ENCODE data around the gene OR2T3. TPM values are rescaled to one million over a fixed set of nuclear protein-coding genes. Genes with fewer than 3 reads are reported as not detected.
"Not testable (repeated sequence)": the region's sequence is repeated elsewhere in the genome, so short reads cannot be mapped to it uniquely, and the experiment has no call there.

OR2T3 gene
- total and polyA plus RNA-seq, 2 donors (not counting 3 experiments of a cell fraction or from before 2014, with no cell fraction given), result not detected

GRCh38 chr1:248453619-248454018 is 19.5 kb upstream of the OR2T3 start:
- H3K27me3 ChIP-seq (ENCODE audit: control insufficient read depth in 2 of 2, insufficient read depth in 2 of 2, low read length in 2 of 2); H3K9me1 ChIP-seq (replicated peaks; ENCODE audit: control insufficient read depth, extremely low read depth, insufficient read depth, low read length); H3K9ac ChIP-seq (replicated peaks; ENCODE audit: extremely low read depth, insufficient read depth, low read length); H3K4me1 ChIP-seq (ENCODE audit: control insufficient read depth, extremely low read depth, insufficient read depth, low read length); H3K9me3 ChIP-seq (replicated peaks; ENCODE audit: control insufficient read depth, insufficient read depth, low read length); H3K36me3 ChIP-seq (ENCODE audit: control insufficient read depth in 2 of 2, extremely low read depth in 1 of 2, insufficient read depth in 2 of 2, low read length in 2 of 2); H3K4me2 ChIP-seq (ENCODE audit: insufficient read depth, low read length); DNase-seq (ENCODE audit: low read depth, low spot score); dilution Hi-C loops (cut with MboI; ENCODE audit: extremely low pct_ligation_motif_present, low sequenced_read_pairs); FAIRE-seq; POLR2A ChIA-PET; BruUV-seq (replicated peaks); H4K20me1 ChIP-seq (replicated peaks; ENCODE audit: control insufficient read depth, extremely low read depth, insufficient read depth, low read length); H3K4me3 ChIP-seq (replicated peaks in 1 of 3; ENCODE audit: insufficient read depth in 1 of 3, low read depth in 1 of 3, low read length in 3 of 3); H3K27ac ChIP-seq (ENCODE audit: insufficient read depth, low read depth, low read length); H3K79me2 ChIP-seq (ENCODE audit: control insufficient read depth, insufficient read depth, low read length); intact Hi-C loops (cut with micrococcal nuclease); H2AFZ ChIP-seq (ENCODE audit: low read depth, low read length); CTCF ChIA-PET: not testable (repeated sequence)

GRCh38 chr1:248455045-248455444 is 18.1 kb upstream of the OR2T3 start:
- H3K4me2 ChIP-seq (ENCODE audit: insufficient read depth, low read length); POLR2A ChIA-PET; H3K4me3 ChIP-seq (replicated peaks in 1 of 3; ENCODE audit: insufficient read depth in 1 of 3, low read depth in 1 of 3, low read length in 3 of 3); H2AFZ ChIP-seq (ENCODE audit: low read depth, low read length); intact Hi-C loops (cut with micrococcal nuclease); H3K27ac ChIP-seq (ENCODE audit: insufficient read depth, low read depth, low read length); CTCF ChIA-PET; H3K9me3 ChIP-seq (replicated peaks; ENCODE audit: control insufficient read depth, insufficient read depth, low read length); BruUV-seq (replicated peaks); H3K27me3 ChIP-seq (ENCODE audit: control insufficient read depth in 2 of 2, insufficient read depth in 2 of 2, low read length in 2 of 2); H3K9ac ChIP-seq (replicated peaks; ENCODE audit: extremely low read depth, insufficient read depth, low read length); DNase-seq (ENCODE audit: low read depth, low spot score); H3K79me2 ChIP-seq (ENCODE audit: control insufficient read depth, insufficient read depth, low read length); H3K36me3 ChIP-seq (ENCODE audit: control insufficient read depth in 2 of 2, extremely low read depth in 1 of 2, insufficient read depth in 2 of 2, low read length in 2 of 2); H4K20me1 ChIP-seq (replicated peaks; ENCODE audit: control insufficient read depth, extremely low read depth, insufficient read depth, low read length); dilution Hi-C loops (cut with MboI; ENCODE audit: extremely low pct_ligation_motif_present, low sequenced_read_pairs); H3K9me1 ChIP-seq (replicated peaks; ENCODE audit: control insufficient read depth, extremely low read depth, insufficient read depth, low read length); FAIRE-seq; H3K4me1 ChIP-seq (ENCODE audit: control insufficient read depth, extremely low read depth, insufficient read depth, low read length): not testable (repeated sequence)

DNA sequence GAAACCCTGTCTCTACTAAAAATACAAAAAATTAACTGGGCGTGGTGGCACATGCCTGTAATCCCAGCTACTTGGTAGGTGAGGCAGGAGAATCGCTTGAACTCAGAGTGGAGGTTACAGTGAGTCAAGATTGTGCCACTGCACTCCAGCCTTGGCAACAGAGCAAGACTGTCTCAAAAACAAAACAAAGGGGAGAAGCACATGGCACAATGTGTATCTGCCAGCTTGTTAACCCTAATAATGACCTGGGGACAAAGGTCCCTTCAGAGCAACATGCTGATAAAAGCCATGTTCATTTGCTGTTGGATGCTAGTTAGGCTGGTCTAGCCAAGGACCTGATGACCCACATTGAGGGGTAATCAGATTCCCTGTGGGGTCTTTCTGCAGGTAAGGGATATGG is 16.5 kb upstream of the OR2T3 start:
- H3K4me2 ChIP-seq (ENCODE audit: insufficient read depth, low read length); H2AFZ ChIP-seq (ENCODE audit: low read depth, low read length); intact Hi-C loops (cut with micrococcal nuclease); dilution Hi-C loops (cut with MboI; ENCODE audit: extremely low pct_ligation_motif_present, low sequenced_read_pairs); H3K36me3 ChIP-seq (ENCODE audit: control insufficient read depth in 2 of 2, extremely low read depth in 1 of 2, insufficient read depth in 2 of 2, low read length in 2 of 2); H3K9ac ChIP-seq (replicated peaks; ENCODE audit: extremely low read depth, insufficient read depth, low read length); H4K20me1 ChIP-seq (replicated peaks; ENCODE audit: control insufficient read depth, extremely low read depth, insufficient read depth, low read length); H3K4me3 ChIP-seq (replicated peaks in 1 of 3; ENCODE audit: insufficient read depth in 1 of 3, low read depth in 1 of 3, low read length in 3 of 3); H3K79me2 ChIP-seq (ENCODE audit: control insufficient read depth, insufficient read depth, low read length); H3K9me3 ChIP-seq (replicated peaks; ENCODE audit: control insufficient read depth, insufficient read depth, low read length); H3K9me1 ChIP-seq (replicated peaks; ENCODE audit: control insufficient read depth, extremely low read depth, insufficient read depth, low read length); CTCF ChIA-PET; H3K27me3 ChIP-seq (ENCODE audit: control insufficient read depth in 2 of 2, insufficient read depth in 2 of 2, low read length in 2 of 2); H3K4me1 ChIP-seq (ENCODE audit: control insufficient read depth, extremely low read depth, insufficient read depth, low read length); BruUV-seq (replicated peaks); FAIRE-seq; POLR2A ChIA-PET; DNase-seq (ENCODE audit: low read depth, low spot score); H3K27ac ChIP-seq (ENCODE audit: insufficient read depth, low read depth, low read length): not testable (repeated sequence)

DNA sequence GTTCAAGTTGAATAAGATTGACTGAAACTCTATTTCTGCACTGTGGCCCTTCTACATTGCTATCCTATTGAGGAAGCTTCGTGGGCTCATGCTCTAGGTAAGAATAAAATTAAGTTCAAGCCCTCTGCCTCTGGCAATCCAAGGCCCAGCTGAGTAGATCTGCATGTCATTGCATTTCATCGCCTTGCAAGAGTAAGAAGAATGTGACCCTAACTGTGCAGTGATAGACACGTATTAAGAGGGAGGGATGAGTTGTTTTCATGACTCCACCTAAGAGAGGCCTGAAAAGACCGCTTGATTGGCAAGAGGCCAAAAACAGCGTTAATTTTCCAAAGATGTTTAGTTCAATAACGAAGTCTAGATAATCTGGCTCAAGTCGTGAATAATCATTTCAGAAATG is 14.0 kb upstream of the OR2T3 start:
- POLR2A ChIA-PET; H3K9ac ChIP-seq (replicated peaks; ENCODE audit: extremely low read depth, insufficient read depth, low read length); intact Hi-C loops (cut with micrococcal nuclease); H4K20me1 ChIP-seq (replicated peaks; ENCODE audit: control insufficient read depth, extremely low read depth, insufficient read depth, low read length); BruUV-seq (replicated peaks); H3K27ac ChIP-seq (ENCODE audit: insufficient read depth, low read depth, low read length); dilution Hi-C loops (cut with MboI; ENCODE audit: extremely low pct_ligation_motif_present, low sequenced_read_pairs); FAIRE-seq; H3K4me1 ChIP-seq (ENCODE audit: control insufficient read depth, extremely low read depth, insufficient read depth, low read length); H3K27me3 ChIP-seq (ENCODE audit: control insufficient read depth in 2 of 2, insufficient read depth in 2 of 2, low read length in 2 of 2); H3K4me3 ChIP-seq (replicated peaks in 1 of 3; ENCODE audit: insufficient read depth in 1 of 3, low read depth in 1 of 3, low read length in 3 of 3); H3K9me1 ChIP-seq (replicated peaks; ENCODE audit: control insufficient read depth, extremely low read depth, insufficient read depth, low read length); DNase-seq (ENCODE audit: low read depth, low spot score); H3K9me3 ChIP-seq (replicated peaks; ENCODE audit: control insufficient read depth, insufficient read depth, low read length); H3K79me2 ChIP-seq (ENCODE audit: control insufficient read depth, insufficient read depth, low read length); CTCF ChIA-PET; H3K36me3 ChIP-seq (ENCODE audit: control insufficient read depth in 2 of 2, extremely low read depth in 1 of 2, insufficient read depth in 2 of 2, low read length in 2 of 2); H2AFZ ChIP-seq (ENCODE audit: low read depth, low read length); H3K4me2 ChIP-seq (ENCODE audit: insufficient read depth, low read length): not testable (repeated sequence)

Data from endothelial cell of umbilical vein (primary cell).